Eye (tissue), 1 donor: ENCODE measurements around the gene MINDY4B.

Experiments
- DNase-seq: peaks from one replicate; pipeline ENCODE4 v3.0.0-alpha.2; 2015

MINDY4B gene

GRCh38 chr3:150843241-150843640, 62.0 kb downstream of the MINDY4B start:
- no peak for DNase-seq

DNA sequence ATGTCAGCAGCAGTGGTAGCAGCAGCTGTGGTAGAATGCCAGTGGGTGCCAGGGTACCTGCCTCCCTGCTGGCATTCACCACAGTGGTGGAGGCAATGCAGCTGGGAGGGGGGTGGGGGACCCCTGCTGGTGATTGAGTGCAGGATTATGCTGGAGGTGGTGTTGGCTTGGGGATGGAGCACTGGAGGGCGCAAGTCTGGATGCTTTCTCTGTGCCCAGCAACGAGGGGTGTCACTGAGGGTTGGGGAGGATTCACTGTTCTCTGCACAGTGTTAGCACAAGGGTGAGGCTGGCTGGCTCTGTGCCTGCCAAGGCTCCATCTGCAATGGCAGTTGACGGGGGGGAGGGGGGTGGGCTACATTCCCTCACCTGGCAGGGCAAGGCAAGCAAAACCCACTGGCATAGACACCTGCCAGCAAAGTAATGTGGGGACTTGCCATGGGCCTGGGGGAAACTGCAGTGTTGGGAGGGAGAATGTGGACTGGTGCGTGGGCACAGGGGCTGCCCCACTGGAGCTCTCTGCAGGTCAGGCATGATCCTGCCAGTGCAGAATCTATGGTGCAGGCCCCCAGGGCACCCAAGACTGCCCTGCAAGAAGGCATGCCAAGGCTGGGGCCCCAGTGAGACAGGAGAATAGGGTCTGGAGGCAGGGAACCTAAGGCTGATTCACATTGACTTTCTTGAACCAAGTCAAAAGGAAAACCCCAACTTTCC, 64.3 kb downstream of the MINDY4B start:
- no peak for DNase-seq

- DNase-seq: no peak
Measured at GRCh38 chr3:150830745-150831144, 74.5 kb downstream of the MINDY4B start.

DNA sequence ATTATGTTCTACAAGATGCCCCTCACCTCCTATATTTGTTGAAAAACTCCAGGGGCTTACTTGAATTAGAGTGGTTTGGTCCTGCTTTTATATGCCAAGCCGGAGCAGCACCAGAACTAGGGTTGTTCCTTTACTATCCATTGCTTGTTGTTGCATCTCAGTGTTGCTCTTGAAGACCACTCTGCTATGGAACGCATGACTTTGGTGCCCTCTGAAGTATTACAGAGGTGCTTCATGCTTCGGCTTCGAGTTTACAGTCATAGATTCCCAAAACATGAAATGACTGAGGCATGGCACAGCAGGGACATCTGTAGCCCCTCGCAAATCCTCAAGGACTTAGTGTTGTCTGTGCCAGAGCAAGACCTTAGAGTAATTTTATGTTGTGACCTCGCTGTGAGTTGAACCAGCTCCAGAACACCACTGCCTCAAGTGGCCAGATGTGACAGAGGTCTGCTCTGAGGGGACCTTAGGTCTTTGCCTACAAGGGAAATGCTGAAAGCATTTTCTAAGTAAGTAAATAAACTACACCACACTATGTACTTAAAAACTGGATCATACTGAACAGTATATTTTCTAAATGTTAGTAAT, 75.1 kb downstream of the MINDY4B start:
- no peak for DNase-seq

DNA sequence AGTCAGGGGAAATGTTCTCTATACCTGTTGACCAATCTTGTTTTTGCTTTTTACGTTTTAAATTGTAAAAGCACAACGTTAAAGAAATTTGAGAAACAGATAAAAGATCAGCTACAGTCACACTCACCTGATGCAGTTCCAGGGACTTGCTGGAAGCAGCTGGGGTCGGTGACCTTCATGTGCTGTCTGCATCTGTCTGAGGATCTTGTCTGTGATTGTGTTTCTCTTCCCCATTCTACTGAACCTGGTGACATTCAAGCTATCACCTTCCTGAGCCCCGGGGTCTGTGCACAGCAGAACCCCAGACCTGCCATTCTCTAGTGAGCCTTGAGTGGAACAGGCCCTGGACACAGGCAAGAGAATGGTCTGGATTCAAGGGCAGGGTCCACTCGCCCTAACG, 75.8 kb downstream of the MINDY4B start:
- no peak for DNase-seq

- no peak for DNase-seq
Measured at GRCh38 chr3:150828997-150829396, 76.2 kb downstream of the MINDY4B start.

GRCh38 chr3:150828261-150828660, 77.0 kb downstream of the MINDY4B start:
- DNase-seq: no peak

DNA sequence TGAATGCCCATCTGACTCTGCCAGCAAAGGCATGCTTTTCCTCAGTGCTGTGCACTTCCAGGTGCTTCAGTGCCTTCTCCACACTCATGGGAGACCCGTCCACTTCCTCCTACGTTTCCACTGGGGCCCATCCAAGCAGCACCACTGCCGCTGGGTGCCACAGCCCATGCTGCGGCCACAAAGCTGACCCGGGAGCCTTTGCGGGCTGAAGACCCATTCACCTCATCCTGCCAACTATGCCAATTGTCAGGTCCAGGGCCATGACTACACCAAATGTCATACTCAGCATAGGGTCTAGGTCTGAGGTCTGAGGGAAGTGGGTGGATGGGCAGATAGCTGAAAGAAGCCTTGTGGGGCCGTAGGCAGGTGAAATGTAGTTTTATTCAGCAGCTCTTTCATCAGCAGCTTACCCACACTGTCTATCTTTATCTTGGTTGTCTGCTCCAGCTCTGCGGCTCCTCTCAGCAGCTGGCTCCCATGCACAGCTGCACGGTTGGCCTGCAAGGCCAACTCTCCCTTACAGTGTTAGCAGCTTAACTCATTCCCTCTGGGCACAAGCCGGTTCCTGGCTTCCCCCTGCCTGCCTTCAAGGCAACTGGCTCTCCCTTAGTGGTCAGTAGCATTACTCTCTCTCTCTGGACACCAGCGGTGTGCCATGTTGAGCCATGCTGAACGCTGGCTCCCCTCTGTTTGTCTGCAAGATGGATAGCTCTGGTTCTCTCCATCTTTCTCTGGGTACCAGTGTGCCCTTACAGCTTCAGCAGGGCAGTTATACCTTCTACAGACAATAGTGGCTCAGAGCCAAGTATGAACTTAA, 78.6 kb downstream of the MINDY4B start:
- no peak for DNase-seq

GRCh38 chr3:150825916-150826377, 79.3 kb downstream of the MINDY4B start:
- no peak for DNase-seq

DNA sequence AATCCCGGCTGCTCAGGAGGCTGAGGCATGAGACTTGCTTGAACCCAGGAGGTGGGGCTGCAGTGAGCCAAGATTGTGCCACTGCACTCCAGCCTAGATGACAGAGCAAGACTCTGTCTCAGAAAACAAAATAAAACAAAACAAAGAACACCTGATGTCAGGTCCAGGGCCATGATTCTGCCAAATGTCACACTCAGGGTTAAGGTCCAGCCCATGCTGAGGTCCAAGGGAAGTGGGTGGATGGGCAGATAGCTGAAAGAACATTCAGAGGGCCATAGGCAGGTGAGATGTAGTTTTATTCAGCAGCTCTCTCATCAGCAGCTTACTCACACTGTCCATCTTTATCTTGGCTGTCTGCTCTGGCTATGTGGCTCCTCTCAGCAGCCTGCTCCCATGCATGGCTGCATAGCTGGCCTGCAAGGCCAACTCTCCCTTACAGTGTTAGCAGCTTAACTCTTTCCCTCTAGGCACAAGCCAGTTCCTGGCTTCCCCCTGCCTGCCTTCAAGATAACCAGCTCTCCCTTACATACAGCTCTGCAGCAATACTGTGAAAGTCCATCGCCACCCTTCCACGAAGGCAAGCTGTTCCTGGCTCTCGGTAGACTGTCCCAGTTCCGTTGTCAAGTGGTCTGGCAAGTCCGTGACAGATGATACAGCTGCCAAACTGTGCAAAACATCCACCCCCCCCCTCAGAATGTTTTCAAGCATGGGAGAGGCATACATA, 79.9 kb downstream of the MINDY4B start:
- DNase-seq: no peak

DNA sequence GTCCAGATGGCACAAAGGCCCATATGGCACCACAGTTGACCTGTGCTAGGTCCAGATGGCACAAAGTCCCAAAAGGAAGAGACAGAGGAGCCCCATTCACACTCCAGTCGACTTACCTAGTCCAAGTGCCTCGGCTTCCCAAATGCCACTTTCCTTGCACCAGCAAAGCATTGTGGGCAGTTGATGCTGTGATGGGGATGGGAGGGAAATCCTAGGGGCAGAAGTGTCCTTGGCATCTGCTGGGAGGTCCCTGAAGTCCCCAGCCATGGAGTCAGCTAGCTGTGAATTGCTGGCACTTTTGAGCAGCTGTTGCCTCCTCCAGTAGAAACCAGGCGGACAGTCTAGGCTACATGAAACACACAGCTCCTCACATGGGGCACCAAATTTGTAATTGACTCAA, 82.0 kb downstream of the MINDY4B start:
- DNase-seq: no peak

GRCh38 chr3:150822636-150823035, 82.6 kb downstream of the MINDY4B start:
- no peak for DNase-seq
